Glutamatergic neuron (in vitro differentiated cells): ENCODE results near the gene ZNF835. TPM values are rescaled to one million over a fixed set of nuclear protein-coding genes. Genes with fewer than 3 reads are reported as not detected.

ENCODE experiments used
- DNase-seq: peaks from one replicate; pipeline ENCODE4 v3.0.0; 2022
- H3K27ac Mint-ChIP-seq: one replicate; pipeline ENCODE4 v1.8.0; 2020; ENCODE audit warnings: mild to moderate bottlenecking, mixed read lengths, inconsistent platforms; ENCODE audit not compliant: unreplicated experiment
- H3K27me3 Mint-ChIP-seq: one replicate; pipeline ENCODE4 v1.8.0; 2020; ENCODE audit warnings: mild to moderate bottlenecking, moderate library complexity, mixed read lengths, inconsistent platforms; ENCODE audit not compliant: unreplicated experiment
- H3K36me3 Mint-ChIP-seq: one replicate; pipeline ENCODE4 v1.8.0; 2020; ENCODE audit warnings: mild to moderate bottlenecking, mixed read lengths, inconsistent platforms; ENCODE audit not compliant: unreplicated experiment
- H3K4me1 Mint-ChIP-seq: one replicate; pipeline ENCODE4 v1.8.0; 2020; ENCODE audit warnings: mild to moderate bottlenecking, low read depth, mixed read lengths, inconsistent platforms; ENCODE audit not compliant: unreplicated experiment
- H3K4me3 Mint-ChIP-seq: one replicate; pipeline ENCODE4 v1.8.0; 2020; ENCODE audit warnings: mild to moderate bottlenecking, mixed read lengths, inconsistent platforms; ENCODE audit not compliant: unreplicated experiment
- H3K9me3 Mint-ChIP-seq: one replicate; pipeline ENCODE4 v1.8.0; 2020; ENCODE audit warnings: mild to moderate bottlenecking, moderate library complexity, mixed read lengths, inconsistent platforms; ENCODE audit not compliant: unreplicated experiment
- CTCF ChIP-seq: fragments of 200-600 bp; sonication (generic); IDR thresholded peaks from one replicate; pipeline ENCODE4 v1.5.0; 2021; ENCODE audit not compliant: partially characterized antibody, unreplicated experiment
- total RNA-seq: library from RNA; stranded (reverse); fragmentation: NEBNext Ultra II Directional; extraction: Animal tissue kit (Norgen Biotek cat#: 25700); gene quantifications from one replicate; pipeline ENCODE4 v1.2.1, GENCODE V29; 2021; ENCODE audit not compliant: unreplicated experiment

ZNF835 gene
- total RNA-seq, 1 donor from 2014 or later: 2.7 TPM

- DNase-seq: no peak
These were observed 19.1 kb upstream of the ZNF835 start for GRCh38 chr19:56690670-56691069.

GRCh38 chr19:56689198-56689597 lies 17.6 kb upstream of the ZNF835 start:
- peaks cover 11% of the 10 kb centered on the region for H3K36me3 Mint-ChIP-seq
- no peaks in the 10 kb centered on the region for H3K4me1 Mint-ChIP-seq
- H3K27ac Mint-ChIP-seq: no peak overlapping the region
- H3K4me3 Mint-ChIP-seq: no peak overlapping the region
- no peaks in the 10 kb centered on the region for H3K27me3 Mint-ChIP-seq
- no peak for TF ChIP-seq CTCF
- peaks cover 5% of the 10 kb centered on the region for H3K9me3 Mint-ChIP-seq
- no peak for DNase-seq

More at GRCh38 chr19:56690670-56691069, 19.1 kb upstream of the ZNF835 start:
- no peak for TF ChIP-seq CTCF
- H3K9me3 Mint-ChIP-seq: peaks cover 5% of the 10 kb centered on the region
- no peak overlapping the region for H3K27ac Mint-ChIP-seq
- no peak overlapping the region for H3K4me3 Mint-ChIP-seq
- peaks cover 11% of the 10 kb centered on the region for H3K36me3 Mint-ChIP-seq
- H3K4me1 Mint-ChIP-seq: no peaks in the 10 kb centered on the region
- no peaks in the 10 kb centered on the region for H3K27me3 Mint-ChIP-seq

- H3K4me1 Mint-ChIP-seq: no peaks in the 10 kb centered on the region
These were observed 15.5 kb upstream of the ZNF835 start for GRCh38 chr19:56687031-56687430.

GRCh38 chr19:56683116-56683515 lies 11.6 kb upstream of the ZNF835 start:
- Mint-ChIP-seq H3K27ac (no peak overlapping the region), H3K27me3 (peaks cover 1% of the 10 kb centered on the region), H3K9me3 (no peaks in the 10 kb centered on the region), H3K4me1 (peaks cover 4% of the 10 kb centered on the region), H3K4me3 (no peak overlapping the region), H3K36me3 (no peaks in the 10 kb centered on the region)
- DNase-seq: no peak
- no peak for TF ChIP-seq CTCF

More at GRCh38 chr19:56687031-56687430, 15.5 kb upstream of the ZNF835 start:
- Mint-ChIP-seq H3K27ac (no peak overlapping the region), H3K9me3 (no peaks in the 10 kb centered on the region), H3K4me3 (no peak overlapping the region), H3K36me3 (peaks cover 5% of the 10 kb centered on the region), H3K27me3 (no peaks in the 10 kb centered on the region)
- TF ChIP-seq CTCF: no peak
- DNase-seq: no peak

- Mint-ChIP-seq H3K27me3 (peaks cover 1% of the 10 kb centered on the region), H3K27ac (no peak overlapping the region), H3K9me3 (no peaks in the 10 kb centered on the region), H3K4me1 (peaks cover 4% of the 10 kb centered on the region), H3K4me3 (no peak overlapping the region), H3K36me3 (no peaks in the 10 kb centered on the region)
- no peak for DNase-seq
- TF ChIP-seq CTCF: no peak
These were observed 10.1 kb upstream of the ZNF835 start for GRCh38 chr19:56681702-56682101.
